Neural cell (in vitro differentiated cells): Measurements from ENCODE around the gene BIK. TPM values are rescaled to one million over a fixed set of nuclear protein-coding genes. Genes with fewer than 3 reads are reported as not detected.

Experiments
- H2AFZ ChIP-seq: fragments of 200-600, 300-800 bp; sonication (generic), shearing (Covaris generic); 2 replicates; pipeline ENCODE4 v1.6.0; 2014; ENCODE audit warnings: low read depth, mild to moderate bottlenecking, antibody characterized with exemption, low read length, moderate library complexity
- H3F3A ChIP-seq: fragments of 200-600 bp; shearing (Covaris generic); 2 replicates; pipeline ENCODE4 v1.6.1; 2016; ENCODE audit warnings: mild to moderate bottlenecking, moderate library complexity, mixed read lengths, antibody characterized with exemption, low read length; ENCODE audit not compliant: insufficient read depth, poor library complexity, severe bottlenecking
- H3K27ac ChIP-seq: fragments of 200-600, 300-800 bp; sonication (generic), shearing (Covaris generic); 2 replicates; pipeline ENCODE4 v1.5.1; 2014; ENCODE audit warnings: mild to moderate bottlenecking, low read length, moderate library complexity
- H3K27me3 ChIP-seq: fragments of 300-800, 200-600 bp; sonication (generic), shearing (Covaris generic); 2 replicates; pipeline ENCODE4 v1.6.0; 2014; ENCODE audit warnings: mild to moderate bottlenecking, low read depth, low read length, moderate library complexity; ENCODE audit not compliant: insufficient read depth
- H3K36me3 ChIP-seq: fragments of 300-800, 200-600 bp; sonication (generic), shearing (Covaris generic); 2 replicates; pipeline ENCODE4 v1.5.1; 2014; ENCODE audit warnings: mild to moderate bottlenecking, antibody characterized with exemption, low read length, moderate library complexity; ENCODE audit not compliant: insufficient read depth
- H3K4me2 ChIP-seq: fragments of 300-800, 200-600 bp; sonication (generic), shearing (Covaris generic); 2 replicates; pipeline ENCODE4 v1.6.0; 2014; ENCODE audit warnings: mild to moderate bottlenecking, low read length
- H3K4me3 ChIP-seq: fragments of 300-800, 200-600 bp; sonication (generic), shearing (Covaris generic); 2 replicates; pipeline ENCODE4 v1.5.1; 2014; ENCODE audit warnings: mild to moderate bottlenecking, low read length, moderate library complexity
- H3K79me2 ChIP-seq: fragments of 200-600 bp; shearing (Covaris generic); replicated peaks from 2 replicates; pipeline ENCODE4 v1.6.0; 2014; ENCODE audit warnings: mild to moderate bottlenecking, low read length, moderate library complexity; ENCODE audit not compliant: insufficient read depth
- H3K9ac ChIP-seq: fragments of 300-800, 200-600 bp; sonication (generic), shearing (Covaris generic); 2 replicates; pipeline ENCODE4 v1.6.1; 2016; ENCODE audit warnings: mild to moderate bottlenecking, low read length, mixed read lengths
- H3K9me2 ChIP-seq: fragments of 200-600 bp; shearing (Covaris generic); 2 replicates; pipeline ENCODE4 v1.6.1; 2016; ENCODE audit warnings: mild to moderate bottlenecking, low read length, mixed read lengths; ENCODE audit not compliant: insufficient read depth
- H3K9me3 ChIP-seq: fragments of 200-600, 300-800 bp; sonication (generic), shearing (Covaris generic); 2 replicates; pipeline ENCODE4 v1.6.1; 2016; ENCODE audit warnings: mild to moderate bottlenecking, mixed run types, low read length, moderate library complexity, mixed read lengths
- H4K20me1 ChIP-seq: fragments of 200-600 bp; shearing (Covaris generic); 2 replicates; pipeline ENCODE4 v1.6.1; 2016; ENCODE audit warnings: mild to moderate bottlenecking, mixed run types; ENCODE audit not compliant: insufficient read depth
- CTCF ChIP-seq: fragments of 450-650 bp; IDR thresholded peaks from 2 replicates; pipeline ENCODE4 v1.5.1; 2014; ENCODE audit warnings: antibody characterized with exemption, mild to moderate bottlenecking, moderate library complexity; ENCODE audit not compliant: poor library complexity, severe bottlenecking
- EP300 ChIP-seq: fragments of 450-650 bp; conservative IDR thresholded peaks from 2 replicates; pipeline ENCODE4 v1.6.1; 2014; ENCODE audit warnings: antibody characterized with exemption, mild to moderate bottlenecking, moderate library complexity; ENCODE audit not compliant: poor library complexity, severe bottlenecking
- MXI1 ChIP-seq: fragments of 450-650 bp; conservative IDR thresholded peaks from 2 replicates; pipeline ENCODE4 v1.6.1; 2014; ENCODE audit warnings: antibody characterized with exemption, mild to moderate bottlenecking; ENCODE audit not compliant: poor library complexity, severe bottlenecking
- POLR2AphosphoS5 ChIP-seq: IDR thresholded peaks from 2 replicates; pipeline ENCODE4 v1.6.1; 2012
- RAD21 ChIP-seq: fragments of 450-650 bp; conservative IDR thresholded peaks from 2 replicates; pipeline ENCODE4 v1.6.1; 2014; ENCODE audit warnings: antibody characterized with exemption, mild to moderate bottlenecking, moderate library complexity
- REST ChIP-seq: IDR thresholded peaks from 2 replicates; pipeline ENCODE4 v1.6.1; 2012; ENCODE audit warnings: borderline replicate concordance
- SMC3 ChIP-seq: fragments of 450-650 bp; conservative IDR thresholded peaks from 2 replicates; pipeline ENCODE4 v1.6.1; 2014; ENCODE audit warnings: antibody characterized with exemption, mild to moderate bottlenecking, moderate library complexity; ENCODE audit not compliant: poor library complexity
- TAF1 ChIP-seq: IDR thresholded peaks from 2 replicates; pipeline ENCODE4 v1.6.1; 2012; ENCODE audit warnings: low read depth
- polyA plus RNA-seq: library from polyadenylated mRNA; depleted of rRNA; stranded (reverse); fragments of >200 nt; gene quantifications from 2 replicates; pipeline ENCODE4 v1.2.3, GENCODE V29; 2014

BIK gene
- polyA plus RNA-seq, 1 donor from 2014 or later, result 3.1 TPM

- H2AFZ ChIP-seq, result no peak overlapping the region
- no peaks in the 10 kb centered on the region for H3K79me2 ChIP-seq
- H3K36me3 ChIP-seq, result no peaks in the 10 kb centered on the region
- H3K4me3 ChIP-seq, result no peak overlapping the region
- H3F3A ChIP-seq, result no peaks in the 10 kb centered on the region
- TF ChIP-seq MXI1 (no peak), EP300 (no peak), SMC3 (no peak), RAD21 (no peak), REST (no peak), POLR2AphosphoS5 (no peak), TAF1 (no peak)
- H3K9me3 ChIP-seq, result no peaks in the 10 kb centered on the region
- no peaks in the 10 kb centered on the region for H3K27me3 ChIP-seq
- no peaks in the 10 kb centered on the region for H3K9me2 ChIP-seq
- H3K27ac ChIP-seq, result no peak overlapping the region
- H4K20me1 ChIP-seq, result no peaks in the 10 kb centered on the region
- H3K4me2 ChIP-seq, result no peak overlapping the region
- H3K9ac ChIP-seq, result no peak overlapping the region
These were observed 48.4 kb downstream of the BIK start for GRCh38 chr22:43158778-43159483.

GRCh38 chr22:43159484-43160178 lies 49.1 kb downstream of the BIK start:
- Histone ChIP-seq H3K79me2 (no peaks in the 10 kb centered on the region), H3K9me2 (no peaks in the 10 kb centered on the region), H3K27ac (no peak overlapping the region)

More at GRCh38 chr22:43159484-43160178, 49.1 kb downstream of the BIK start:
- H3K9ac ChIP-seq, result no peak overlapping the region
- no peak overlapping the region for H3K4me3 ChIP-seq
- TF ChIP-seq POLR2AphosphoS5, result no peak
- peak; percentile 18 for TF ChIP-seq CTCF
- no peak overlapping the region for H2AFZ ChIP-seq
- no peaks in the 10 kb centered on the region for H4K20me1 ChIP-seq
- H3K4me2 ChIP-seq, result no peak overlapping the region
- H3K27me3 ChIP-seq, result no peaks in the 10 kb centered on the region
- no peaks in the 10 kb centered on the region for H3F3A ChIP-seq
- H3K36me3 ChIP-seq, result no peaks in the 10 kb centered on the region
- no peaks in the 10 kb centered on the region for H3K9me3 ChIP-seq
